ENCODE measurements around the gene PPWD1.

DNA sequence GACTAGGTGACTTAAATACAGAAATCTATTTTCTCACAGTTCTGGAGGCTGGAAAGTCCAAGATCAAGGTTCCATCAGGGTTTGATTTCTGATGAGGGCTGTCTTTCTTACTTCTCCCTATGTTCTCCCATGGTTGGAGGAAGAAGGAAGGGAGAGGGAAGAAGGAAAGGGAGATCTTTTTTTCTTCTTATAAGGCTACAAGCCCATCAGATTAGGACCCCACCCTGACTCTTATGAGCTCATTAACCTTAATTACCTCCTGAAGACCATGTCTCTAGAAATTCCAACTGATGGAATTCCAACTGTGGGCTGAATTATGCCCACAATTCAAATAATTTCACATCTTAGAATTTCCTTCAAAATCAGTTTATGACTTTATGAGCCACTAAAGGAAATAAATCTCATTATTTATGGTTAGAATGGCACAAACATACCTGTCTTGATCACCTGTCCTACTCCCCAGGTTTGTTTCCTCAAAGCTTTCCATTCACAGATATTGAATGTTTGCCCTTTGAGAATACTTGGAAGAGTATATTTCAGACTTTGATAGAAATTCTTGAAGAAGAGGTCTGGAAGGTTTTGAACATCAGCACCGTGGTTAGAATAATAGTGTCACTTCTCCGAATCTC, 7.6 kb downstream of the PPWD1 start:
- no peak for TF ChIP-seq POLR2A (IDR thresholded peaks at IDR 0.05)
- no peak for TF ChIP-seq EP300 (IDR thresholded peaks at IDR 0.05)
